Suppressor macrophage treated with lipopolysaccharide for 4 hours (primary cell): ENCODE data around the gene ABCA4.

ENCODE experiments used
- DNase-seq: peaks from one replicate; pipeline ENCODE4 v3.0.0-alpha.2; 2020

ABCA4 gene

GRCh38 chr1:94024104-94024792 lies 96.7 kb downstream of the ABCA4 start:
- DNase-seq: no peak

- no peak for DNase-seq
These were observed 98.3 kb downstream of the ABCA4 start for GRCh38 chr1:94022471-94023189.

- DNase-seq: no peak
These were observed 100.0 kb downstream of the ABCA4 start for GRCh38 chr1:94020764-94021579.

GRCh38 chr1:94019327-94019726 lies 101.6 kb downstream of the ABCA4 start:
- no peak for DNase-seq

- DNase-seq: peak; percentile 62
These were observed 103.7 kb downstream of the ABCA4 start for GRCh38 chr1:94017155-94017829.

GRCh38 chr1:94015489-94015817 lies 105.5 kb downstream of the ABCA4 start:
- no peak for DNase-seq

GRCh38 chr1:94014635-94015488 lies 106.1 kb downstream of the ABCA4 start:
- peak; percentile 69 for DNase-seq

- DNase-seq: no peak
These were observed 106.9 kb downstream of the ABCA4 start for GRCh38 chr1:94014087-94014486.

- DNase-seq: no peak
These were observed 107.5 kb downstream of the ABCA4 start for GRCh38 chr1:94013367-94013878.

- DNase-seq: no peak
These were observed 108.1 kb downstream of the ABCA4 start for GRCh38 chr1:94012708-94013366.

- DNase-seq: no peak
These were observed 109.0 kb downstream of the ABCA4 start for GRCh38 chr1:94011709-94012595.

- DNase-seq: no peak
These were observed 109.8 kb downstream of the ABCA4 start for GRCh38 chr1:94011129-94011528.

- no peak for DNase-seq
These were observed 111.6 kb downstream of the ABCA4 start for GRCh38 chr1:94009304-94009703.

GRCh38 chr1:94006604-94007003 lies 114.3 kb downstream of the ABCA4 start:
- DNase-seq: no peak

GRCh38 chr1:94004924-94005323 lies 116.0 kb downstream of the ABCA4 start:
- DNase-seq: peak; percentile 59

GRCh38 chr1:94002046-94002787 lies 118.7 kb downstream of the ABCA4 start:
- DNase-seq: no peak

GRCh38 chr1:94001397-94002045 lies 119.4 kb downstream of the ABCA4 start:
- DNase-seq: no peak

GRCh38 chr1:94000510-94001282 lies 120.3 kb downstream of the ABCA4 start:
- DNase-seq: no peak
